WTC11 (cell line): Measurements from ENCODE around the gene PAK5.

ENCODE experiments used
- GABPB1 ChIP-seq: sonication (generic); formaldehyde crosslinking; IDR thresholded peaks from 2 replicates; pipeline ENCODE4 v1.8.1; 2023; ENCODE audit warnings: mild to moderate bottlenecking, missing genetic modification reagents
- NFE2L1 ChIP-seq: sonication (generic); formaldehyde crosslinking; IDR thresholded peaks from 2 replicates; pipeline ENCODE4 v1.8.1; 2023; ENCODE audit warnings: missing genetic modification reagents
- NR2C2 ChIP-seq: sonication (generic); formaldehyde crosslinking; IDR thresholded peaks from 2 replicates; pipeline ENCODE4 v1.8.0; 2022; ENCODE audit warnings: mild to moderate bottlenecking, missing genetic modification reagents
- TEAD4 ChIP-seq: sonication (generic); formaldehyde crosslinking; IDR thresholded peaks from 2 replicates; pipeline ENCODE4 v1.8.0; 2022; ENCODE audit warnings: mild to moderate bottlenecking, missing genetic modification reagents

DNA sequence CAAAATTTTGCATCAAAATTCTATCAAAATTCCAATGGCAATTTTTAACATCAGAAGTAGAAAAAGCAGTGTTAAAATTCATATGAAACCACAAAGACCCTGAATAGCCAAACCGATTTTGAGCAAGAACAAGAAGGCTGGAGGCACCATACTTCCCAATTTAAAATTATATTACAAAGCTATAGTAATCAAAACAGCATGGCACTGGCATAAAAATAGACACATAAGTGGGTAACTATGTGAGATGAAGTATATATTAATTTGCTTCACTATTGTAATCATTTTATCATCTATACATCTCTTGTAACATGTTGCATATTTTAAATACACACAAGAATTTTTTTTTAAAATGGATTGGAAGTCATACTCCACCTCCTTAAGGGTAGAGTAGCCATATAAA lies 77.4 kb downstream of the PAK5 start:
- no peak for TF ChIP-seq NFE2L1
- no peak for TF ChIP-seq TEAD4 (CRISPR knock-in tag)
- TF ChIP-seq NR2C2 (CRISPR knock-in tag) = no peak
- no peak for TF ChIP-seq GABPB1
